Naive thymus-derived CD4-positive, alpha-beta T cell (primary cell): Measurements from ENCODE around the gene ATP2A3. TPM values are rescaled to one million over a fixed set of nuclear protein-coding genes. Genes with fewer than 3 reads are reported as not detected.

ENCODE experiments used
- ATAC-seq: fragments of 150-1000 bp; cut with Tn5 transposase; 2 replicates; pipeline ENCODE4 v1.10.0; 2021; ENCODE audit warnings: mild to moderate bottlenecking, moderate library complexity
- CTCF ChIA-PET: fragments of 350-600 bp; sonication (Branson Sonifier 250); formaldehyde crosslinking; loops from one replicate; lab custom pipeline; 2021; ENCODE audit warnings: antibody characterized with exemption; lab: Charles Lee
- POLR2A ChIA-PET: fragments of 350-600 bp; sonication (Branson Sonifier 250); formaldehyde crosslinking; loops from one replicate; lab custom pipeline; 2021; ENCODE audit warnings: antibody characterized with exemption, inconsistent platforms; lab: Charles Lee
- DNase-seq, 9 donors: peaks; one replicate each; pipeline versions ENCODE4 v3.0.0 to v3.0.0-alpha.2; 2020 to 2022; ENCODE audit warnings: mixed read lengths in 1 of 9
- H3K27ac ChIP-seq: one replicate; pipeline ENCODE4 v1.7.0; 2013; ENCODE audit warnings: mild to moderate bottlenecking, low read depth, low read length, moderate library complexity
- H3K27me3 ChIP-seq, 2 donors: one replicate each; pipeline ENCODE4 v1.7.0; 2013; ENCODE audit warnings: low read length in 2 of 2, mild to moderate bottlenecking in 2 of 2, moderate library complexity in 2 of 2; ENCODE audit not compliant: control insufficient read depth in 2 of 2, insufficient read depth in 2 of 2
- H3K36me3 ChIP-seq, 3 experiments: 1 replicate in 2 of 3; 2 replicates in 1 of 3; pipeline ENCODE4 v1.7.0; 2013; ENCODE audit warnings: low read length in 3 of 3, mild to moderate bottlenecking in 3 of 3, moderate library complexity in 1 of 3; ENCODE audit not compliant: insufficient read depth in 3 of 3, control insufficient read depth in 2 of 3
- H3K4me1 ChIP-seq, 2 donors: one replicate each; pipeline ENCODE4 v1.7.0; 2013; ENCODE audit warnings: low read length in 2 of 2, mild to moderate bottlenecking in 2 of 2, moderate library complexity in 1 of 2; ENCODE audit not compliant: control insufficient read depth in 2 of 2, insufficient read depth in 2 of 2
- H3K4me3 ChIP-seq: 2 replicates; pipeline ENCODE4 v1.7.0; 2013; ENCODE audit warnings: mild to moderate bottlenecking, low read length
- H3K9me3 ChIP-seq, 3 experiments: 1 replicate in 2 of 3; 2 replicates in 1 of 3; pipeline ENCODE4 v1.7.0; 2013; ENCODE audit warnings: low read length in 3 of 3; ENCODE audit not compliant: control insufficient read depth in 2 of 3
- H3K27ac Mint-ChIP-seq, 9 donors: one replicate each; pipeline ENCODE4 v1.8.0; 2020 to 2022; ENCODE audit warnings: mixed read lengths in 9 of 9, mild to moderate bottlenecking in 8 of 9, moderate library complexity in 5 of 9, inconsistent platforms in 2 of 9
- H3K27me3 Mint-ChIP-seq, 5 donors: one replicate each; pipeline ENCODE4 v1.8.0; 2021 to 2022; ENCODE audit warnings: mixed read lengths in 5 of 5, mild to moderate bottlenecking in 1 of 5
- H3K36me3 Mint-ChIP-seq, 5 donors: one replicate each; pipeline ENCODE4 v1.8.0; 2020 to 2022; ENCODE audit warnings: mixed read lengths in 5 of 5, mild to moderate bottlenecking in 3 of 5, inconsistent platforms in 1 of 5
- H3K4me1 Mint-ChIP-seq, 7 donors: one replicate each; pipeline ENCODE4 v1.8.0; 2020 to 2022; ENCODE audit warnings: mixed read lengths in 7 of 7, mild to moderate bottlenecking in 3 of 7, inconsistent platforms in 1 of 7
- H3K4me3 Mint-ChIP-seq, 10 donors: one replicate each; pipeline ENCODE4 v1.8.0; 2020 to 2022; ENCODE audit warnings: mild to moderate bottlenecking in 10 of 10, mixed read lengths in 10 of 10, moderate library complexity in 6 of 10, inconsistent platforms in 2 of 10
- H3K9me3 Mint-ChIP-seq, 11 donors: one replicate each; pipeline ENCODE4 v1.8.0; 2020 to 2022; ENCODE audit warnings: mixed read lengths in 11 of 11, mild to moderate bottlenecking in 4 of 11, inconsistent platforms in 1 of 11, moderate library complexity in 1 of 11
- intact Hi-C, 2 donors: fragments of 100-400 bp; cut with micrococcal nuclease; formaldehyde crosslinking; loops; one replicate each; pipeline ENCODE4 v1.15.1; 2023
- polyA plus RNA-seq, 2 donors: library from polyadenylated mRNA; unstranded; fragments of 300-500 nt; fragmentation: Illumina TruSeq; gene quantifications; one replicate each; pipeline ENCODE4 v1.2.3, GENCODE V29; 2021
- total RNA-seq, 6 experiments: library from RNA in 5 of 6; stranded (reverse) in 5 of 6; gene quantifications; 1 replicate in 5 of 6; 2 replicates in 1 of 6; pipeline ENCODE4 v1.2.3 and lab custom pipeline; 2021 to 2026

ATP2A3 gene
- total and polyA plus RNA-seq, 7 experiments from 2014 or later = 46.6 to 260 (median 157) TPM

GRCh38 chr17:3877220-3877619 is 87.0 kb downstream of the ATP2A3 start:
- peaks cover 0 to 3% (median 0%) of the 10 kb centered on the region in 7 donors for H3K4me1 Mint-ChIP-seq
- intact Hi-C loops = no loop called here
- CTCF ChIA-PET = interaction anchor here (0.7 to 1.0 kb wide), 2 partner anchors 37 to 969 kb away, joined by 3 read pairs; no protein-coding TSS in a partner anchor

GRCh38 chr17:3875317-3875716 is 88.9 kb downstream of the ATP2A3 start:
- H3K9me3 ChIP-seq = no peaks in the 10 kb centered on the region
- H3K4me1 Mint-ChIP-seq = peaks cover 0 to 9% (median 6%) of the 10 kb centered on the region in 7 donors
- peaks cover 4 to 35% (median 7%) of the 10 kb centered on the region in 5 donors for H3K36me3 Mint-ChIP-seq
- intact Hi-C loops = no loop called here
- ATAC-seq (no peak), DNase-seq (no peak)
- H3K27ac Mint-ChIP-seq = no peak overlapping the region
- no peak overlapping the region for H3K4me3 ChIP-seq
- no peaks in the 10 kb centered on the region for H3K27me3 Mint-ChIP-seq
- no peak overlapping the region for H3K27ac ChIP-seq
- H3K4me1 ChIP-seq = no peaks in the 10 kb centered on the region
- H3K4me3 Mint-ChIP-seq = no peak overlapping the region
- peaks cover 0 to 1% (median 0%) of the 10 kb centered on the region in 11 donors for H3K9me3 Mint-ChIP-seq
- CTCF ChIA-PET = no interaction called here
- POLR2A ChIA-PET = no interaction called here
- H3K36me3 ChIP-seq = peaks cover 0 to 52% (median 0%) of the 10 kb centered on the region in 3 experiments
- no peaks in the 10 kb centered on the region for H3K27me3 ChIP-seq

More at GRCh38 chr17:3877220-3877619, 87.0 kb downstream of the ATP2A3 start:
- Mint-ChIP-seq H3K4me3 (no peak overlapping the region), H3K9me3 (peaks cover 0 to 1% (median 0%) of the 10 kb centered on the region in 11 donors), H3K27ac (peak overlapping the region in 1 of 9 donors; percentile 41), H3K27me3 (no peaks in the 10 kb centered on the region), H3K36me3 (peaks cover 4 to 29% (median 5%) of the 10 kb centered on the region in 5 donors)
- H3K4me1 ChIP-seq = no peaks in the 10 kb centered on the region
- no peak for ATAC-seq
- no peak for DNase-seq
- H3K27me3 ChIP-seq = no peaks in the 10 kb centered on the region
- POLR2A ChIA-PET = no interaction called here
- H3K27ac ChIP-seq = no peak overlapping the region
- H3K36me3 ChIP-seq = peaks cover 0 to 47% (median 0%) of the 10 kb centered on the region in 3 experiments
- H3K4me3 ChIP-seq = no peak overlapping the region
- no peaks in the 10 kb centered on the region for H3K9me3 ChIP-seq

Other genes starting within 250 kb of the ATP2A3 start
- gene HASPIN, start 240.5 kb downstream of the ATP2A3 start, total RNA-seq = 10 to 100 TPM in 1 of 5 experiments, under 1 TPM in 4; 0.32 to 18.5 (median 0.35) TPM
- under 1 TPM in 1 of 2 donors, not detected in 1; 0.28 TPM for gene HASPIN, start 240.5 kb downstream of the ATP2A3 start, polyA plus RNA-seq
- gene ITGAE, start 163.2 kb downstream of the ATP2A3 start, total RNA-seq = 10 to 100 TPM; 16.3 to 29.4 (median 19.6) TPM
- gene ITGAE, start 163.2 kb downstream of the ATP2A3 start, polyA plus RNA-seq = 10 to 100 TPM; 41.2 to 44.9 TPM
- 10 to 100 TPM; 40.6 to 49.4 (median 46.7) TPM for gene NCBP3, start 118.2 kb downstream of the ATP2A3 start, total RNA-seq
- gene NCBP3, start 118.2 kb downstream of the ATP2A3 start, polyA plus RNA-seq = 10 to 100 TPM in 1 of 2 donors, 1 to 10 TPM in 1; 7.8 to 14.7 TPM
- 10 to 100 TPM in 2 of 5 experiments, 1 to 10 TPM in 3; 4.8 to 12.5 (median 6.3) TPM for gene CAMKK1, start 71.4 kb downstream of the ATP2A3 start, total RNA-seq
- gene CAMKK1, start 71.4 kb downstream of the ATP2A3 start, polyA plus RNA-seq = 1 to 10 TPM; 2.3 to 3.2 TPM
- 10 to 100 TPM in 1 of 5 experiments, 1 to 10 TPM in 1, under 1 TPM in 2, not detected in 1; 0.27 to 53.7 (median 2.7) TPM for gene P2RX1, start 48.0 kb downstream of the ATP2A3 start, total RNA-seq
- gene P2RX1, start 48.0 kb downstream of the ATP2A3 start, polyA plus RNA-seq = not detected
- 100 to 1,000 TPM in 1 of 5 experiments, 10 to 100 TPM in 4; 62.1 to 101 (median 97.4) TPM for gene ZZEF1, start 178.6 kb upstream of the ATP2A3 start, total RNA-seq
- 10 to 100 TPM in 1 of 2 donors, 1 to 10 TPM in 1; 8.0 to 10.1 TPM for gene ZZEF1, start 178.6 kb upstream of the ATP2A3 start, polyA plus RNA-seq
- gene CYB5D2, start 178.8 kb upstream of the ATP2A3 start, total RNA-seq = 10 to 100 TPM in 2 of 5 experiments, 1 to 10 TPM in 3; 6.5 to 11.4 (median 8.3) TPM
- 10 to 100 TPM; 17.5 to 17.7 TPM for gene CYB5D2, start 178.8 kb upstream of the ATP2A3 start, polyA plus RNA-seq